Measurements from ENCODE around the gene GLRX. TPM values are rescaled to one million over a fixed set of nuclear protein-coding genes. Genes with fewer than 3 reads are reported as not detected.

Gene GLRX
- total and polyA plus RNA-seq, 10 of the 15 experiments (the other 5 are each of a cell fraction or from before 2014, with no cell fraction given): 63.0 to 366 (median 186) TPM

DNA sequence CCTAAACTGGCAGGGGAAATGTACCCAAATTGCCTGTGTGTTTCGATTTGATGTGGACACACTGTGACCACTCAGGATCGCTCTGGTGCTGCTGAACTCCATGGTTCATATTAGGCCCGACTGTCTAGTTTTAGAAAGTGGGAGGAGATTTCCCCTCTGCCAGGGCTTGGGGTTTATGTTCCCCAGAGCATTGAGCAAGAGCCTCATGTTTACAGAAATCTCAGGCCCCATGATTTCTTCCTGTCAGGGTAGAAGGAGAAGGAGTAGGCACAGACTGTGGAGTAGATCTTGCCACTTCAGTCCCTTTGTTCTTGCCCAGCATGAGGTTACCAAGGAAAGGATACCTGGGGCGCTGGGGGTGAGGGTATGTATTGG is 40.8 kb upstream of the GLRX start:
- no peak overlapping the region for H3K27ac ChIP-seq (ENCODE audit: control insufficient read depth, insufficient read depth)
- no peak overlapping the region for H3K4me3 ChIP-seq
- SMC1A ChIA-PET (ENCODE audit: uncharacterized antibody, unreplicated experiment): interaction anchor here (0.6 to 18.3 kb wide), 15 partner anchors 9 to 732 kb away, joined by 3 to 289 read pairs (median 4); no protein-coding TSS in a partner anchor
- H4K20me1 ChIP-seq (ENCODE audit: control insufficient read depth, insufficient read depth): no peaks in the 10 kb centered on the region
- FAIRE-seq: no peak
- peaks cover 23% of the 10 kb centered on the region for H3K4me1 ChIP-seq (ENCODE audit: control insufficient read depth, insufficient read depth, low read length)
- no peaks in the 10 kb centered on the region for H3K36me3 ChIP-seq (ENCODE audit: control insufficient read depth in 2 of 2, insufficient read depth in 2 of 2, low read length in 1 of 2)
- no TSS peak for BruUV-seq (replicated peaks)
- no peak for DNase-seq (ENCODE audit: low read depth, low spot score)
- CTCF ChIA-PET: interaction anchor here (0.6 to 20.1 kb wide), 7 partner anchors 11 to 740 kb away, joined by 3 to 360 read pairs (median 4); no protein-coding TSS in a partner anchor
- intact Hi-C loops (cut with micrococcal nuclease; ENCODE audit: unreplicated experiment): no loop called here
- 52% methylated on average over 4 of the region's 4 CpGs for WGBS (ENCODE audit: insufficient coverage, insufficient replicate concordance, low lambda C conversion rate, missing lambda C conversion rate)
- H3K9me3 ChIP-seq (replicated peaks; ENCODE audit: control insufficient read depth, insufficient read depth, low read length): no peaks in the 10 kb centered on the region; the same call in 2 of the 3 replicates
- H3K79me2 ChIP-seq (ENCODE audit: control insufficient read depth, insufficient read depth, low read length): no peaks in the 10 kb centered on the region
- ATAC-seq: peak; percentile 23
- POLR2A ChIA-PET: interaction anchor here (0.6 to 1.5 kb wide), 2 partner anchors 40 to 45 kb away, joined by 3 to 4 read pairs; no protein-coding TSS in a partner anchor
- H3K27me3 ChIP-seq (replicated peaks in 1 of 2; ENCODE audit: control insufficient read depth in 2 of 2, insufficient read depth in 2 of 2, low read length in 1 of 2): no peaks in the 10 kb centered on the region
- H3K9ac ChIP-seq (ENCODE audit: control insufficient read depth, insufficient read depth, low read length): no peak overlapping the region
- H2AFZ ChIP-seq (ENCODE audit: control insufficient read depth, low read depth, low read length): peak overlapping the region; percentile 13
- no peak overlapping the region for H3K4me2 ChIP-seq (ENCODE audit: control insufficient read depth, insufficient read depth)
- in situ Hi-C loops (cut with MboI): loop anchor here (5.0 kb wide), 1 partner anchor 94 kb away; no protein-coding TSS in a partner anchor
- TF ChIP-seq BACH1 (IDR thresholded peaks at IDR 0.05; ENCODE audit: borderline replicate concordance) (no peak), RBBP5 (conservative IDR thresholded peaks at IDR 0.05) (no peak)
- RAD21 ChIA-PET (ENCODE audit: unreplicated experiment): interaction anchor here (1.9 to 13.6 kb wide), 4 partner anchors 15 to 476 kb away, joined by 7 to 182 read pairs (median 14); no protein-coding TSS in a partner anchor

DNA sequence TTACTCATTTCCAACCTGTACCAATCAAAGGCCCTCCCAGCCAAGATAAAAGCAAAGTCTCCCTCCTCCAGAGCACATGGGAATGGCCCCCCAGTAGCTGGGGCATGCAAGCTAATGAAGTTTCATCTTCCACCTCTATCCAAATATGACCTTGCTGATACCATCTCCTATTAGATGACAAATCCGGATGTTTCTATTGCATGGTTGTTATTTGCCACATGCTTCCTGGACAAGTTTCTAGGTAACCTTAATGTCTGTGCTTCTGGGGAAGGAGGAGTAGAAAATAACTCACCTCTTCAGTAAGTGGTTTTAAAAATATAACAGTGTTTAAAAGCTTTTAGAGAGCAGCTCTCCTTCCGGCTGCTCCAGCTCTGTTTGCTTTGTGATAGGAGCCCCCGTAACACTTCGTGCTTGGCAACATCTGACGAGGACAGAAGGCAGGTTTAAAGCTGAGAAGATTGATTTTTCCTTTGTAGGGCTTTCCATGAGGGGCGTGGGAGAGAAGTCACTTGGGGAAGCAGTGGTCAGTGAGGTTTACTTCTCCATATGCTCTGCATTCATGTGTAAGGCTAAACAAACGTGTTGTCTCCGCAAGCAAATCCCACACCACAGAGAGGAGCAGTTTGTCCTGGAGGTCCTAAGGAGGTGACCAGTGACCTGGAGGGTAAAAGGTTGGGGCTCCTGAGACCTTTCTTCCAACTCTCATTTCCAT is 40.3 kb upstream of the GLRX start:
- intact Hi-C loops (cut with micrococcal nuclease; ENCODE audit: unreplicated experiment): no loop called here
- no TSS peak for BruUV-seq (replicated peaks)
- CTCF ChIA-PET: interaction anchor here (0.9 to 20.1 kb wide), 12 partner anchors 25 to 1321 kb away, joined by 3 to 360 read pairs (median 4); no protein-coding TSS in a partner anchor

More for the DNA sequence above, 40.3 kb upstream of the GLRX start:
- WGBS (ENCODE audit: insufficient coverage, insufficient replicate concordance, low lambda C conversion rate, missing lambda C conversion rate): 49% methylated on average over 8 of the region's 8 CpGs
- FAIRE-seq (no peak), ATAC-seq (no peak), DNase-seq (ENCODE audit: low read depth, low spot score) (no peak)
- no peak overlapping the region for H3K4me2 ChIP-seq (ENCODE audit: control insufficient read depth, insufficient read depth)
- POLR2A ChIA-PET: interaction anchor here (0.6 to 3.3 kb wide), 5 partner anchors 7 to 88 kb away, joined by 3 to 13 read pairs (median 5); no protein-coding TSS in a partner anchor
- no peak overlapping the region for H3K9ac ChIP-seq (ENCODE audit: control insufficient read depth, insufficient read depth, low read length)
- RAD21 ChIA-PET (ENCODE audit: unreplicated experiment): interaction anchor here (0.8 to 13.6 kb wide), 9 partner anchors 16 to 740 kb away, joined by 3 to 182 read pairs (median 5); no protein-coding TSS in a partner anchor
- H3K9me3 ChIP-seq (replicated peaks; ENCODE audit: control insufficient read depth, insufficient read depth, low read length): no peaks in the 10 kb centered on the region; the same call in 2 of the 3 replicates
- no peaks in the 10 kb centered on the region for H4K20me1 ChIP-seq (ENCODE audit: control insufficient read depth, insufficient read depth)
- TF ChIP-seq, protein P1, sequence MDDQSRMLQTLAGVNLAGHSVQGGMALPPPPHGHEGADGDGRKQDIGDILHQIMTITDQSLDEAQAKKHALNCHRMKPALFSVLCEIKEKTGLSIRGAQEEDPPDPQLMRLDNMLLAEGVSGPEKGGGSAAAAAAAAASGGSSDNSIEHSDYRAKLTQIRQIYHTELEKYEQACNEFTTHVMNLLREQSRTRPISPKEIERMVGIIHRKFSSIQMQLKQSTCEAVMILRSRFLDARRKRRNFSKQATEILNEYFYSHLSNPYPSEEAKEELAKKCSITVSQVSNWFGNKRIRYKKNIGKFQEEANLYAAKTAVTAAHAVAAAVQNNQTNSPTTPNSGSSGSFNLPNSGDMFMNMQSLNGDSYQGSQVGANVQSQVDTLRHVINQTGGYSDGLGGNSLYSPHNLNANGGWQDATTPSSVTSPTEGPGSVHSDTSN (IDR thresholded peaks at IDR 0.05; ENCODE audit: insufficient replicate concordance, low read depth, low read length): no peak
- TF ChIP-seq RCOR1 (conservative IDR thresholded peaks at IDR 0.05; ENCODE audit: low read depth, low read length) (no peak), CBX5 (IDR thresholded peaks at IDR 0.05; ENCODE audit: low read depth) (no peak), EZH2 (IDR thresholded peaks at IDR 0.05; ENCODE audit: borderline replicate concordance, control insufficient read depth, low read depth, low read length) (no peak), SMARCA5 (IDR thresholded peaks at IDR 0.05) (no peak), BMI1 (IDR thresholded peaks at IDR 0.05; ENCODE audit: borderline replicate concordance) (no peak), TAF1 (IDR thresholded peaks at IDR 0.05; ENCODE audit: borderline replicate concordance, low read depth, low read length) (no peak), SUZ12 (IDR thresholded peaks at IDR 0.05; ENCODE audit: unreplicated experiment) (no peak), JUND (IDR thresholded peaks at IDR 0.05; ENCODE audit: low read depth, low read length) (no peak)
- no peaks in the 10 kb centered on the region for H3K79me2 ChIP-seq (ENCODE audit: control insufficient read depth, insufficient read depth, low read length)
- SMC1A ChIA-PET (ENCODE audit: uncharacterized antibody, unreplicated experiment): interaction anchor here (0.6 to 18.3 kb wide), 23 partner anchors 9 to 733 kb away, joined by 3 to 289 read pairs (median 4); no protein-coding TSS in a partner anchor
- no peak overlapping the region for H3K27ac ChIP-seq (ENCODE audit: control insufficient read depth, insufficient read depth)
- H3K36me3 ChIP-seq (ENCODE audit: control insufficient read depth in 2 of 2, insufficient read depth in 2 of 2, low read length in 1 of 2): no peaks in the 10 kb centered on the region
- in situ Hi-C loops (cut with MboI): loop anchor here (5.0 kb wide), 1 partner anchor 94 kb away; no protein-coding TSS in a partner anchor
- H3K4me3 ChIP-seq: no peak overlapping the region
- peaks cover 23% of the 10 kb centered on the region for H3K4me1 ChIP-seq (ENCODE audit: control insufficient read depth, insufficient read depth, low read length)
- peak overlapping the region; percentile 13 for H2AFZ ChIP-seq (ENCODE audit: control insufficient read depth, low read depth, low read length)
- H3K27me3 ChIP-seq (replicated peaks in 1 of 2; ENCODE audit: control insufficient read depth in 2 of 2, insufficient read depth in 2 of 2, low read length in 1 of 2): no peaks in the 10 kb centered on the region
